ENCODE results near the gene GALNT5.

Gene GALNT5

GRCh38 chr2:157257312-157258252 lies at the start of gene GALNT5:
TSS of gene GALNT5 (plus strand) at chr2:157257705. CDS start at chr2:157258083, 378 bp downstream.
- TF ChIP-seq MYC (IDR thresholded peaks at IDR 0.05; ENCODE audit: low read depth, low read length): no peak
- no peak for TF ChIP-seq POLR2A (IDR thresholded peaks at IDR 0.05; ENCODE audit: extremely low read depth, insufficient read length)
- TF ChIP-seq CTCF (IDR thresholded peaks at IDR 0.05; ENCODE audit: low read depth, low read length): no peak
- no peak for TF ChIP-seq MAX (IDR thresholded peaks at IDR 0.05; ENCODE audit: low read depth, low read length)
- DNase-seq (ENCODE audit: low read depth): no peak
- no peak within 1 kb of the TSS for H3K4me3 ChIP-seq (ENCODE audit: low read depth, low read length)

- no peak for TF ChIP-seq MYC (IDR thresholded peaks at IDR 0.05; ENCODE audit: low read depth, low read length)
- TF ChIP-seq POLR2A (IDR thresholded peaks at IDR 0.05; ENCODE audit: extremely low read depth, insufficient read length): no peak
- no peak for TF ChIP-seq CTCF (IDR thresholded peaks at IDR 0.05; ENCODE audit: low read depth, low read length)
- TF ChIP-seq MAX (IDR thresholded peaks at IDR 0.05; ENCODE audit: low read depth, low read length): no peak
- DNase-seq (ENCODE audit: low read depth): no peak
- H3K4me3 ChIP-seq (ENCODE audit: low read depth, low read length): no peak overlapping the region
Measured at GRCh38 chr2:157216286-157216965, 41.1 kb upstream of the GALNT5 start.

- TF ChIP-seq MAX (IDR thresholded peaks at IDR 0.05; ENCODE audit: low read depth, low read length) (no peak), MYC (IDR thresholded peaks at IDR 0.05; ENCODE audit: low read depth, low read length) (no peak), CTCF (IDR thresholded peaks at IDR 0.05; ENCODE audit: low read depth, low read length) (no peak), POLR2A (IDR thresholded peaks at IDR 0.05; ENCODE audit: extremely low read depth, insufficient read length) (no peak)
- no peak overlapping the region for H3K4me3 ChIP-seq (ENCODE audit: low read depth, low read length)
- no peak for DNase-seq (ENCODE audit: low read depth)
Measured at GRCh38 chr2:157217409-157217808, 40.1 kb upstream of the GALNT5 start.

GRCh38 chr2:157218911-157219310 lies 38.6 kb upstream of the GALNT5 start:
- no peak for DNase-seq (ENCODE audit: low read depth)
- TF ChIP-seq POLR2A (IDR thresholded peaks at IDR 0.05; ENCODE audit: extremely low read depth, insufficient read length) (no peak), MYC (IDR thresholded peaks at IDR 0.05; ENCODE audit: low read depth, low read length) (no peak), CTCF (IDR thresholded peaks at IDR 0.05; ENCODE audit: low read depth, low read length) (no peak), MAX (IDR thresholded peaks at IDR 0.05; ENCODE audit: low read depth, low read length) (no peak)
- no peak overlapping the region for H3K4me3 ChIP-seq (ENCODE audit: low read depth, low read length)

GRCh38 chr2:157220502-157220901 lies 37.0 kb upstream of the GALNT5 start:
- no peak for TF ChIP-seq MAX (IDR thresholded peaks at IDR 0.05; ENCODE audit: low read depth, low read length)
- DNase-seq (ENCODE audit: low read depth): no peak
- H3K4me3 ChIP-seq (ENCODE audit: low read depth, low read length): no peak overlapping the region

Data from NB4 (cell line).